GM19452 (cell line): ENCODE data around the gene PDIA6.
"Not testable (repeated sequence)": the region's sequence is repeated elsewhere in the genome, so short reads cannot be mapped to it uniquely, and the experiment has no call there.

Experiments
- ATAC-seq: cut with Tn5 transposase; IDR thresholded peaks from one replicate; pipeline ENCODE4 v1.9.1; 2021; ENCODE audit not compliant: unreplicated experiment

Gene PDIA6

GRCh38 chr2:10833021-10833420 is 20.4 kb upstream of the PDIA6 start:
- ATAC-seq: no peak

GRCh38 chr2:10832203-10832936 is 19.8 kb upstream of the PDIA6 start:
- ATAC-seq: peak; percentile 82

GRCh38 chr2:10831400-10831985 is 18.9 kb upstream of the PDIA6 start:
- no peak for ATAC-seq

- ATAC-seq: no peak
These were observed 18.2 kb upstream of the PDIA6 start for GRCh38 chr2:10830641-10831399.

GRCh38 chr2:10830203-10830602 is 17.6 kb upstream of the PDIA6 start:
- ATAC-seq: no peak

- no peak for ATAC-seq
These were observed 16.7 kb upstream of the PDIA6 start for GRCh38 chr2:10829299-10829698.

- no peak for ATAC-seq
These were observed 15.8 kb upstream of the PDIA6 start for GRCh38 chr2:10828346-10828745.

GRCh38 chr2:10826625-10827024 is 14.0 kb upstream of the PDIA6 start:
- ATAC-seq: no peak

GRCh38 chr2:10826026-10826425 is 13.4 kb upstream of the PDIA6 start:
- ATAC-seq: no peak

- no peak for ATAC-seq
These were observed 11.6 kb upstream of the PDIA6 start for GRCh38 chr2:10824191-10824590.

- ATAC-seq: no peak
These were observed 8.6 kb upstream of the PDIA6 start for GRCh38 chr2:10820978-10821695.

GRCh38 chr2:10820562-10820961 is 8.0 kb upstream of the PDIA6 start:
- no peak for ATAC-seq

GRCh38 chr2:10819714-10820314 is 7.2 kb upstream of the PDIA6 start:
- no peak for ATAC-seq

GRCh38 chr2:10818984-10819383 is 6.4 kb upstream of the PDIA6 start:
- ATAC-seq: no peak

- not testable (repeated sequence) for ATAC-seq
These were observed 5.7 kb upstream of the PDIA6 start for GRCh38 chr2:10818305-10818704.

- no peak for ATAC-seq
These were observed 4.8 kb upstream of the PDIA6 start for GRCh38 chr2:10817413-10817812.

- no peak for ATAC-seq
These were observed 2.2 kb upstream of the PDIA6 start for GRCh38 chr2:10814571-10815331.

- no peak for ATAC-seq
These were observed 1.6 kb upstream of the PDIA6 start for GRCh38 chr2:10814142-10814541.

- not testable (repeated sequence) for ATAC-seq
These were observed 866 bp upstream of the PDIA6 start for GRCh38 chr2:10813163-10814138.
